Thoracic aorta (tissue), 2 donors: ENCODE measurements around the gene LGALS3BP. TPM values are rescaled to one million over a fixed set of nuclear protein-coding genes. Genes with fewer than 3 reads are reported as not detected.
A peak's percentile ranks its signal among the peaks of the same experiment; 100 is the strongest.

ENCODE experiments used
- ATAC-seq: fragments of 150-250 bp; one replicate; pipeline ENCODE4 v1.8.0; 2017; ENCODE audit warnings: low read depth; ENCODE audit not compliant: insufficient number of reproducible peaks, low FRiP score
- DNase-seq: peaks from one replicate; pipeline ENCODE4 v3.0.0-alpha.2; 2020; ENCODE audit warnings: low spot score
- H3K27ac ChIP-seq, 2 donors: fragments of 200-600 bp; sonication (generic); 1 replicate in 1 of 2; 2 replicates in 1 of 2; pipeline ENCODE4 v1.5.1; 2016; ENCODE audit warnings: mild to moderate bottlenecking in 2 of 2, moderate library complexity in 2 of 2
- H3K27me3 ChIP-seq: fragments of 200-600 bp; sonication (generic); replicated peaks from 2 replicates; pipeline ENCODE4 v1.6.0; 2016; ENCODE audit warnings: mild to moderate bottlenecking; ENCODE audit not compliant: insufficient read depth
- H3K36me3 ChIP-seq: fragments of 200-600 bp; sonication (generic); one replicate; pipeline ENCODE4 v1.5.1; 2016
- H3K4me1 ChIP-seq, 2 donors: fragments of 200-600 bp; sonication (generic); 1 replicate in 1 of 2; 2 replicates in 1 of 2; pipeline versions ENCODE4 v1.5.1 to v1.6.0; 2016; ENCODE audit warnings: low read depth in 2 of 2, mild to moderate bottlenecking in 1 of 2; ENCODE audit not compliant: control insufficient read depth in 1 of 2
- H3K4me3 ChIP-seq: fragments of 200-600 bp; sonication (generic); 2 replicates; pipeline ENCODE4 v1.5.1; 2016; ENCODE audit warnings: mild to moderate bottlenecking
- H3K9me3 ChIP-seq: fragments of 200-600 bp; sonication (generic); 2 replicates; pipeline ENCODE4 v1.5.1; 2016
- CTCF ChIP-seq: fragments of 200-600 bp; sonication (generic); IDR thresholded peaks from one replicate; pipeline ENCODE4 v1.5.1; 2019; ENCODE audit warnings: antibody characterized with exemption
- total RNA-seq, 2 donors: library from RNA; depleted of rRNA; stranded (reverse); fragments of >200 nt; gene quantifications; one replicate each; pipeline versions ENCODE4 v1.1.0 to v1.2.3, GENCODE V29; 2016

Gene LGALS3BP
- total RNA-seq, result 100 to 1,000 TPM; 205 to 308 TPM

- Histone ChIP-seq H3K4me3 (peak within 1 kb of the TSS; percentile 67), H3K4me1 (peaks cover 17 to 54% of the 10 kb centered on the region in 2 donors), H3K9me3 (no peaks in the 10 kb centered on the region), H3K36me3 (no peaks in the 10 kb centered on the region), H3K27ac (peak within 1 kb of the TSS; percentile 21 to 57), H3K27me3 (no peaks in the 10 kb centered on the region)
- ATAC-seq (peak; percentile 85), DNase-seq (no peak)
- TF ChIP-seq CTCF, result no peak
Observed at GRCh38 chr17:78979780-78980623, at the start of gene LGALS3BP. Gene LGALS3BP, minus strand, starts transcription at chr17:78979923. Its CDS starts 2,732 bp downstream, at chr17:78977191.

- DNase-seq, result no peak
- no peaks in the 10 kb centered on the region for H3K27me3 ChIP-seq
- H3K36me3 ChIP-seq, result no peaks in the 10 kb centered on the region
- no peak for TF ChIP-seq CTCF
- H3K4me1 ChIP-seq, result peaks cover 30 to 62% of the 10 kb centered on the region in 2 donors
- ATAC-seq, result no peak
- H3K4me3 ChIP-seq, result peak overlapping the region; percentile 79
- no peaks in the 10 kb centered on the region for H3K9me3 ChIP-seq
- peak overlapping the region; percentile 57 to 84 for H3K27ac ChIP-seq
Observed at GRCh38 chr17:79028496-79029326, 49.0 kb upstream of the LGALS3BP start.

- DNase-seq (no peak), ATAC-seq (peak; percentile 33)
- peaks cover 30 to 62% of the 10 kb centered on the region in 2 donors for H3K4me1 ChIP-seq
- no peaks in the 10 kb centered on the region for H3K9me3 ChIP-seq
- no peaks in the 10 kb centered on the region for H3K27me3 ChIP-seq
- peak overlapping the region; percentile 57 to 84 for H3K27ac ChIP-seq
- H3K4me3 ChIP-seq, result peak overlapping the region; percentile 79
- no peak for TF ChIP-seq CTCF
- H3K36me3 ChIP-seq, result no peaks in the 10 kb centered on the region
Observed at GRCh38 chr17:79027925-79028491, 48.3 kb upstream of the LGALS3BP start.

GRCh38 chr17:79027274-79027924 lies 47.7 kb upstream of the LGALS3BP start:
- Histone ChIP-seq H3K4me3 (peak overlapping the region; percentile 79), H3K36me3 (no peaks in the 10 kb centered on the region), H3K27ac (peak overlapping the region; percentile 57 to 84), H3K27me3 (no peaks in the 10 kb centered on the region), H3K4me1 (peaks cover 32 to 62% of the 10 kb centered on the region in 2 donors), H3K9me3 (no peaks in the 10 kb centered on the region)
- no peak for TF ChIP-seq CTCF
- no peak for ATAC-seq
- DNase-seq, result no peak
